Panc1 (cell line): ENCODE results near the gene DCAF4.

Experiments used
- CTCF ChIP-seq: fragments of 450-650 bp; IDR thresholded peaks from 2 replicates; pipeline ENCODE4 v1.5.1; 2017; ENCODE audit warnings: mild to moderate bottlenecking
- POLR2AphosphoS5 ChIP-seq: IDR thresholded peaks from 2 replicates; pipeline ENCODE4 v1.6.1; 2012; ENCODE audit warnings: mild to moderate bottlenecking, low read depth, low read length, moderate library complexity
- REST ChIP-seq, 2 experiments: IDR thresholded peaks; 2 replicates each; pipeline ENCODE4 v1.6.1; 2011 to 2012; ENCODE audit warnings: low read depth in 2 of 2, control low read depth in 1 of 2, low read length in 1 of 2, mild to moderate bottlenecking in 1 of 2, moderate library complexity in 1 of 2; ENCODE audit not compliant: insufficient read depth in 1 of 2
- SIN3A ChIP-seq: IDR thresholded peaks from 2 replicates; pipeline ENCODE4 v1.6.1; 2012; ENCODE audit warnings: low read depth, mild to moderate bottlenecking, low read length, moderate library complexity, borderline replicate concordance; ENCODE audit not compliant: insufficient read depth
- TCF7L2 ChIP-seq: IDR thresholded peaks from 2 replicates; pipeline ENCODE4 v1.6.1; 2011; ENCODE audit warnings: mild to moderate bottlenecking, low read depth, low read length, inconsistent platforms

GRCh38 chr14:72880164-72880563, 46.1 kb upstream of the DCAF4 start:
- no peak for TF ChIP-seq CTCF
- TF ChIP-seq SIN3A = no peak
- no peak for TF ChIP-seq REST (IDR thresholded peaks at IDR 0.05; ENCODE audit: insufficient read depth in 1 of 2, low read depth in 2 of 2, low read length in 1 of 2)
- no peak for TF ChIP-seq POLR2AphosphoS5
- no peak for TF ChIP-seq TCF7L2
